ENCODE data around the gene DTD2.

The DTD2 gene

DNA sequence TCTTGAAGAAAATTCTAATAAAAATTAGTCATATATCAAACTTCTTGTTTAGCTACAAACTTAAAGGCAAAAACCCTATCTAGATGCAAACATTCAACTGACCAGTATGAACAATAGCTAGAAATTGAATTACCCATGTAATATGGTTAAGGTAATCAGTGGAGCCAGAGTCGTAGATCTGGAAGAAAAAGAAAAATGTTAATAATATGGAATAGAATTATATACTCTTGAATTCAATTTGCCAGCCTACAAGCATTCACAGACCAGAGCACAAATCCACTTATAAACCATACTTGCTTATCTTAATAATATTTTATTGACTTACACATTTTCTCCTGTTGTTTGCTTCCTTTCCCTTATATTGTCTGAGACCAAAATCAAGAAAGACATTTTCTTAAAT lies 29.3 kb downstream of the DTD2 start:
- TF ChIP-seq MYC (IDR thresholded peaks at IDR 0.05; ENCODE audit: low read depth, low read length) (no peak), POLR2A (IDR thresholded peaks at IDR 0.05; ENCODE audit: extremely low read depth, insufficient read length) (no peak)
- TF ChIP-seq, protein P1, sequence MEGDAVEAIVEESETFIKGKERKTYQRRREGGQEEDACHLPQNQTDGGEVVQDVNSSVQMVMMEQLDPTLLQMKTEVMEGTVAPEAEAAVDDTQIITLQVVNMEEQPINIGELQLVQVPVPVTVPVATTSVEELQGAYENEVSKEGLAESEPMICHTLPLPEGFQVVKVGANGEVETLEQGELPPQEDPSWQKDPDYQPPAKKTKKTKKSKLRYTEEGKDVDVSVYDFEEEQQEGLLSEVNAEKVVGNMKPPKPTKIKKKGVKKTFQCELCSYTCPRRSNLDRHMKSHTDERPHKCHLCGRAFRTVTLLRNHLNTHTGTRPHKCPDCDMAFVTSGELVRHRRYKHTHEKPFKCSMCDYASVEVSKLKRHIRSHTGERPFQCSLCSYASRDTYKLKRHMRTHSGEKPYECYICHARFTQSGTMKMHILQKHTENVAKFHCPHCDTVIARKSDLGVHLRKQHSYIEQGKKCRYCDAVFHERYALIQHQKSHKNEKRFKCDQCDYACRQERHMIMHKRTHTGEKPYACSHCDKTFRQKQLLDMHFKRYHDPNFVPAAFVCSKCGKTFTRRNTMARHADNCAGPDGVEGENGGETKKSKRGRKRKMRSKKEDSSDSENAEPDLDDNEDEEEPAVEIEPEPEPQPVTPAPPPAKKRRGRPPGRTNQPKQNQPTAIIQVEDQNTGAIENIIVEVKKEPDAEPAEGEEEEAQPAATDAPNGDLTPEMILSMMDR (IDR thresholded peaks at IDR 0.05; ENCODE audit: low read depth, low read length): no peak
- TF ChIP-seq, protein P2, sequence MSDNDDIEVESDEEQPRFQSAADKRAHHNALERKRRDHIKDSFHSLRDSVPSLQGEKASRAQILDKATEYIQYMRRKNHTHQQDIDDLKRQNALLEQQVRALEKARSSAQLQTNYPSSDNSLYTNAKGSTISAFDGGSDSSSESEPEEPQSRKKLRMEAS (IDR thresholded peaks at IDR 0.05; ENCODE audit: low read depth, low read length): no peak

DNA sequence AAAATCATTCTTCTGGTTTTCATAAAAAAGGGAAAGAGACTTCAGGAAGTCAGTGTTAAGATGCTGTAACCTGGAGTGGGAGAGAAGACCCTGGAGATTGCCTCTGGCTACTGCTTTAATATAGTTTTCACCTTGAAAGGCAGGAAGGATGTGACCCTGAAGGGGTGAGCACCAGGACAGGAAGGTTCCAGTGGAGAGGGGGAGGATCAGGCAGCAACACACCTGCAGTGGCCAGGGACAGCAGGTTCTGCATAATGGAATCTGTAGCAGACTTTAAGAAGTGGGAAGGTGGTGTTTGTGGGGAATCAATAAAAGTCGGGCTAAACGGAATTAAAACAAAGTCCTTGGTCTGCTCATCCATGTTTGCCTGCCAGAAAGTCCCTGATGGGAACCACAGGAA lies 30.6 kb downstream of the DTD2 start:
- H3K4me3 ChIP-seq (ENCODE audit: low read depth, low read length): no peak overlapping the region
- DNase-seq (ENCODE audit: low read depth): no peak
- TF ChIP-seq, protein P1 (IDR thresholded peaks at IDR 0.05; ENCODE audit: low read depth, low read length): no peak
- no peak for TF ChIP-seq MYC (IDR thresholded peaks at IDR 0.05; ENCODE audit: low read depth, low read length)
- no peak for TF ChIP-seq POLR2A (IDR thresholded peaks at IDR 0.05; ENCODE audit: extremely low read depth, insufficient read length)
- TF ChIP-seq, protein P2 (IDR thresholded peaks at IDR 0.05; ENCODE audit: low read depth, low read length): no peak

More for the DNA sequence above, 29.3 kb downstream of the DTD2 start:
- no peak overlapping the region for H3K4me3 ChIP-seq (ENCODE audit: low read depth, low read length)
- DNase-seq (ENCODE audit: low read depth): no peak

DNA sequence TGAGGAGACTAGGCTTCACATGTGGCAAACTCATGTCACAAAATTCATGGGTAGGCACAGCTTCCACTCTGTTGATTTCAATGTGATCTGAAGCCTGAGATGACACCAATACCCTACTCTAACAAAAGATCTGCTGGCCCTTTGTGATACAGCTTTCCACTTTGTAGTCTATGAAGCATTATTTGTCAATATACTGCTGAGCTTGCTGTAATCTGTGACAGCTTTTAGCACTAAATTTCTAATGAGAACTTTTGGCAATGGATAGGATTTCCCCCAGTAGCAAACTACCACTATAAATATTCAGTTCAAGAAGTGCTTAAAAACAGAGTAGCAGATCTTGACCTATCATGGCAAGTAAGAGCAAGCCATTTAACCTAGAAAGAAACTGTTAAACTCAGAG lies 31.4 kb downstream of the DTD2 start:
- TF ChIP-seq MYC (IDR thresholded peaks at IDR 0.05; ENCODE audit: low read depth, low read length) (no peak), POLR2A (IDR thresholded peaks at IDR 0.05; ENCODE audit: extremely low read depth, insufficient read length) (no peak)
- TF ChIP-seq, protein P2 (IDR thresholded peaks at IDR 0.05; ENCODE audit: low read depth, low read length): no peak
- TF ChIP-seq, protein P1 (IDR thresholded peaks at IDR 0.05; ENCODE audit: low read depth, low read length): no peak
- DNase-seq (ENCODE audit: low read depth): no peak
- H3K4me3 ChIP-seq (ENCODE audit: low read depth, low read length): no peak overlapping the region

DNA sequence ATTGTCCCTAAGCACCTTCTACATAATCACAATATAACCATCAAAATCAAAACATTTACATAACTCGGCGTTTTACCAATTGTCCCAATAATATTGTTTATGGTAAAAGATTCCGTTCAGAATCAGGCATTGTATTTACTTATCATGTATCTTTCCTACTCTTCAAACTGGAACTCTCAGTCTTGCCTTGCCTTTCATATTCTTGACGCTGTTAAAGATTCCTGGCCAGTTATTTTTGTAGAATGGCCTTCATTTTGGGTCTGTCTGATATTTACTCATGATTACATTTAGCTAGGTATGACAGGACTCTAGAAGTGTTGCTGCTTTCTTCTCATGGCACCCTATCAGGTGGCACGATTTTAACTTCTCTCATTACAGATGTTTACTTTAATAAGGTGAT lies 36.1 kb downstream of the DTD2 start:
- peak overlapping the region; percentile 56 for H3K4me3 ChIP-seq (ENCODE audit: low read depth, low read length)
- TF ChIP-seq, protein P2 (IDR thresholded peaks at IDR 0.05; ENCODE audit: low read depth, low read length): no peak
- TF ChIP-seq MYC (IDR thresholded peaks at IDR 0.05; ENCODE audit: low read depth, low read length) (no peak), POLR2A (IDR thresholded peaks at IDR 0.05; ENCODE audit: extremely low read depth, insufficient read length) (no peak)
- TF ChIP-seq, protein P1 (IDR thresholded peaks at IDR 0.05; ENCODE audit: low read depth, low read length): no peak
- no peak for DNase-seq (ENCODE audit: low read depth)

DNA sequence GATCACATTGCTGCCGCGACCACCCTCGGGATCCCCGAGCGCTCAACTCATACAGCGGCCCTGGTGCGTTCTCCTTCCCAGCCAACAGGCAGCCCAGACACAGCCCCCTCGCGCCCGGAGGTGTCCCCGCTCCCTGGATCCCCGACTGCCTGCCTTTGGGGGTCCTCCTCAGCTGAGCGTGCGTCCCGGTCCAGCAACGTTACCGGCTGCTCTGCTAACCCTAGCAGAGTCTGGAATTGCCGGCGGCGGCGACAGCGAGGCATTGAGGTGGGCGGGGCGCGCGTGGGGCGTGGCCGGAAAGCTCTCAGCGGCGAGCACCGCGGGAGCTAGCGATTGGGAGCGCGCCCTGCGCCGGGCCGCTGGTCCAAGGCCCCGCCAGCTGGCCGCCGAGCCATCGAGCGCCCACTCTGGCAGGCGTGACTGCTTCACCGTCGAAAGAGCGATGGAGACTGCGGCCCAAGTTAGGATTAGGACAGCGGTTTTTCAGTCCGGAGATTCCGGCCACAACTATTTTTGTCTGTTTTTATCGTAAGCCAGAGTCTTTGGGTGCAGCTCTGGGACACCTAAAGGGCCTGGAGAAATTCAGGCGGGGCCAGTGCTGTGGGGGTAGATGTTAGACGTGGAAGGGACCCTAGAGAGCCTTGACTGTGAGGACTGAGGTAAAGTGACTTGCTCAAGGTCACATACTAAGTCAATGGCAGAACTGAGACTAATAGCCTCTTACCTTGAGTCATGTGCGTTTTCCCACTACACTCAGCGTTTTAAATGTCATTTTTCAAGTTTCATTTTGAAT lies 36.8 kb downstream of the DTD2 start, which contains the start of gene HEATR5A:
Gene HEATR5A, minus strand, starts transcription at position 232 of the 793 bp plus-strand sequence. CDS start 17,575 bp downstream, outside the sequence.
- H3K4me3 ChIP-seq (ENCODE audit: low read depth, low read length): peak within 1 kb of the TSS; percentile 84
- TF ChIP-seq, protein P1 (IDR thresholded peaks at IDR 0.05; ENCODE audit: low read depth, low read length): no peak
- TF ChIP-seq MYC (IDR thresholded peaks at IDR 0.05; ENCODE audit: low read depth, low read length) (peak; percentile 77), POLR2A (IDR thresholded peaks at IDR 0.05; ENCODE audit: extremely low read depth, insufficient read length) (peak; percentile 77)
- TF ChIP-seq, protein P2 (IDR thresholded peaks at IDR 0.05; ENCODE audit: low read depth, low read length): peak; percentile 61; the same call in 1 of the 2 replicates
- DNase-seq (ENCODE audit: low read depth): peak; percentile 96
